Parathyroid adenoma (tissue), 2 donors: Measurements from ENCODE around the gene CCR4.
A peak's percentile ranks its signal among the peaks of the same experiment; 100 is the strongest.
"Not testable (repeated sequence)": the region's sequence is repeated elsewhere in the genome, so short reads cannot be mapped to it uniquely, and the experiment has no call there.

Experiments
- H2AFZ ChIP-seq: fragments of 300-600 bp; sonication (generic); one replicate; pipeline ENCODE4 v1.7.0; 2017; ENCODE audit warnings: antibody characterized with exemption, mild to moderate bottlenecking
- H3K27ac ChIP-seq: fragments of 300-600 bp; sonication (generic); one replicate; pipeline ENCODE4 v1.7.0; 2017
- H3K27me3 ChIP-seq: fragments of 300-600 bp; sonication (generic); one replicate; pipeline ENCODE4 v1.7.0; 2017; ENCODE audit warnings: low read length; ENCODE audit not compliant: control insufficient read depth, insufficient read depth
- H3K36me3 ChIP-seq: fragments of 300-600 bp; sonication (generic); one replicate; pipeline ENCODE4 v1.7.0; 2017; ENCODE audit warnings: low read length; ENCODE audit not compliant: control insufficient read depth, insufficient read depth
- H3K4me1 ChIP-seq: fragments of 300-600 bp; sonication (generic); one replicate; pipeline ENCODE4 v1.7.0; 2017; ENCODE audit warnings: control low read depth
- H3K4me2 ChIP-seq: fragments of 300-600 bp; sonication (generic); one replicate; pipeline ENCODE4 v1.7.0; 2017; ENCODE audit warnings: low read length
- H3K4me3 ChIP-seq: fragments of 300-600 bp; sonication (generic); one replicate; pipeline ENCODE4 v1.7.0; 2017; ENCODE audit warnings: low read depth, low read length
- H3K79me2 ChIP-seq: fragments of 300-600 bp; sonication (generic); one replicate; pipeline ENCODE4 v1.7.0; 2017; ENCODE audit warnings: control low read depth
- H3K9ac ChIP-seq: fragments of 300-600 bp; sonication (generic); one replicate; pipeline ENCODE4 v1.7.0; 2017; ENCODE audit warnings: mild to moderate bottlenecking
- H3K9me3 ChIP-seq: fragments of 300-600 bp; sonication (generic); one replicate; pipeline ENCODE4 v1.7.0; 2017; ENCODE audit warnings: low read length; ENCODE audit not compliant: control insufficient read depth
- CTCF ChIP-seq: fragments of 300-600 bp; sonication (generic); IDR thresholded peaks from one replicate; pipeline ENCODE4 v1.7.0; 2017; ENCODE audit warnings: antibody characterized with exemption, mild to moderate bottlenecking
- donor health status: primary hyperparathyroidism.

The CCR4 gene

DNA sequence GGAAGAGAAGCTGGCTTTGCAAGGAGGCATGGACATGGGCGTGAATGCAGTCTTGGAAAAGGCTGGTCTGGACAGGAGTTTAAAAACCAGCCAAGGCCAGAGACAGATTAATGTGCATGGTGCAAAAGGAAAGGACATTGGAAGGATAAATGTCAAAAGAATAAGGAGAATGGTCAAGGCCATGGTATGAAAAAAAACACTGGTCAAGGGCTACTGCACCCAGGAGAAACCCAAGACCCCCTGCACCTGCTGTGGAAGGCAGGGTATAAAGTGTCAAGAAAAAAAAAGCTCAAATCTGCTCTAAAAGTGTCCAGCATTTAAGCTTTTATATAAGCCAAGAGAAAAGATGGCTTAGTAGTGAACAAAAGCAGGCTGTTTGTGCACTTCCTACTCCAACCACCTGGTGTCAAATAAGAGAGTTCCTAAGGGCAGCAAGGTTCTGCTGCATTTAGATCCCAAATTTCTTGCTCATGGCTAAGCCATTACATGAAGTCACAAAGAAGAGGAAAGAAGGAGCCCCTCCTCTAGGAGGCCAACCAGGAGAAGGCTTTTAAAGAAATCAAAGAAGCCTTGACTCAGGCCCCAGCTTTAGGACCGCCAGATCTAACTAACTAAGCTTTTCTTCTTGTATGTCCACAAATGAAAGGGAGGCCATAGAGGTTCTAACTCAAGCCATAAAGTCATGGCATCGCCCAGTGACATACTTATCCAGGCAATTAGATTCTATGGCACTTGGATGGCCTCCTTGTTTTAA, 16.9 kb downstream of the CCR4 start:
- H3K4me3 ChIP-seq, result no peak overlapping the region
- no peak overlapping the region for H3K9ac ChIP-seq

GRCh38 chr3:32968920-32969389, 17.5 kb downstream of the CCR4 start:
- Histone ChIP-seq H3K9me3 (no peaks in the 10 kb centered on the region), H3K9ac (no peak overlapping the region), H3K36me3 (no peaks in the 10 kb centered on the region), H3K4me3 (no peak overlapping the region), H3K79me2 (no peaks in the 10 kb centered on the region), H2AFZ (no peak overlapping the region), H3K4me1 (peaks cover 3% of the 10 kb centered on the region), H3K27me3 (no peaks in the 10 kb centered on the region), H3K4me2 (no peak overlapping the region), H3K27ac (no peak overlapping the region)
- TF ChIP-seq CTCF, result no peak

More for the DNA sequence above, 16.9 kb downstream of the CCR4 start:
- Histone ChIP-seq H3K4me1 (no peaks in the 10 kb centered on the region), H3K9me3 (no peaks in the 10 kb centered on the region), H3K79me2 (no peaks in the 10 kb centered on the region), H3K36me3 (no peaks in the 10 kb centered on the region), H3K27me3 (no peaks in the 10 kb centered on the region), H3K4me2 (no peak overlapping the region), H3K27ac (no peak overlapping the region), H2AFZ (peak overlapping the region; percentile 8)
- no peak for TF ChIP-seq CTCF

DNA sequence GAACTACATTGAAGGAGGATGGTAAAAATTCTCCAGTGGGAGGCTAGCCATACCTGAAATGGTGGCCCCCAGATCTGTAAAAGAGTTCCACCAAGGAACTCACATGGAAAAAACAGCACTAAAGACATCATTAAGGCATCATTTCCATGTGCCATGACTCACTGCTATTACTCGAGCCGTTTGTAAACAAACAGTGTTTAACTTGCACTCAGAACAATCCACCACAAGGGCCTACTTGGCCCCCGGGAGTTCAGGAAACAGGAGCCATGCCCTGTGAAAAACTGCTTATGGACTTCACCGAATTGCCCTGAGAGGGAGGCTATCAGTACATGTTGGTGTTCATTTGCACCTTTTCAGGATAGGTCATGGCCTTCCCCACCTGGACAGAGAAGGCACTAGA, 18.2 kb downstream of the CCR4 start:
- no peak overlapping the region for H3K27ac ChIP-seq
- no peaks in the 10 kb centered on the region for H3K36me3 ChIP-seq
- H3K9ac ChIP-seq, result no peak overlapping the region
- H3K4me1 ChIP-seq, result peaks cover 10% of the 10 kb centered on the region
- no peak overlapping the region for H3K4me3 ChIP-seq
- no peaks in the 10 kb centered on the region for H3K79me2 ChIP-seq
- no peak overlapping the region for H3K4me2 ChIP-seq
- H3K27me3 ChIP-seq, result no peaks in the 10 kb centered on the region
- H2AFZ ChIP-seq, result no peak overlapping the region
- no peak for TF ChIP-seq CTCF
- H3K9me3 ChIP-seq, result no peaks in the 10 kb centered on the region

- not testable (repeated sequence) for H3K4me2 ChIP-seq, H3K27me3 ChIP-seq, H3K4me3 ChIP-seq, H3K79me2 ChIP-seq, H3K27ac ChIP-seq, H3K9me3 ChIP-seq, H3K9ac ChIP-seq, H2AFZ ChIP-seq, H3K36me3 ChIP-seq
- H3K4me1 ChIP-seq, result peaks cover 26% of the 10 kb centered on the region
Measured at GRCh38 chr3:32971291-32971690, 19.8 kb downstream of the CCR4 start.

DNA sequence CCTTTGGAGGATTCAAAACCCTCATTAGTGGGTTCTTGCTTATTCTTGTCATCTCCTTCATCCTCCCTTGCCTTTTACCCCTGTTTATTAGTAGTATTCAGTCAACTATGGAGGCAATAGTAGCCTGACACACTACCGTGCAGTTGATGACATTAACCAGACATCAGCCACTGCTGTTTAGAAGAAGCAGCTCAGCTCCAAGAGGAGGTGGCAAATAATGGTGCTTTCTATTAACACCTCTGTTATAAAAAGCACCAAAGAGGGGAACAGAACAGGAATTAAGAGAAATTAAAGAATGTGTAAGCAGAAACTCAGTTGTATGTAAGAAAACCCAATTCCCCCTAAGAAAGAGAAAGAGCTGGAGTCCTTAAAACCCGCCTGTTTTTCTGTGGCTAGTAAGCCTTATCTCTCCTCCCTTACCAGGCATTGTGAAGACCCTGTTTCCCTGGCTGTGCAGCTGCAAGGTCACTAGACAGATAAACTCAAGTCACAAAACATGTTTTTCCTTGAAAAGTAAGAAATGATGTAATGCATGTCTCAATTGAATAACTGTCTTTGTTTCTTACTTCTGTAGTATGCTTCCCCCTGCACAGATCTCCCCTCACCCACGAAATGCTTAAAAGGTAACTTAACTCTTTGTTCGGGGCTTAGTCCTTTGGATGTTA, 21.2 kb downstream of the CCR4 start:
- Histone ChIP-seq H3K79me2 (no peaks in the 10 kb centered on the region), H3K36me3 (no peaks in the 10 kb centered on the region), H3K9me3 (no peaks in the 10 kb centered on the region), H3K27ac (no peak overlapping the region), H3K4me2 (no peak overlapping the region), H3K9ac (no peak overlapping the region), H2AFZ (no peak overlapping the region), H3K27me3 (no peaks in the 10 kb centered on the region), H3K4me3 (no peak overlapping the region), H3K4me1 (peaks cover 29% of the 10 kb centered on the region)
- no peak for TF ChIP-seq CTCF
